Measurements from ENCODE around the gene HOXD12.

The HOXD12 gene

GRCh38 chr2:176105078-176105729 is 5.6 kb downstream of the HOXD12 start:
- no peak for DNase-seq (ENCODE audit: low spot score)

- no peak for DNase-seq (ENCODE audit: low spot score)
Measured at GRCh38 chr2:176105730-176106580, 6.4 kb downstream of the HOXD12 start.

- no peak for DNase-seq (ENCODE audit: low spot score)
Measured at GRCh38 chr2:176106581-176107539, 7.3 kb downstream of the HOXD12 start, which contains the start of gene HOXD11. Gene HOXD11 (plus strand): TSS chr2:176107280. CDS start chr2:176107356, 76 bp downstream.

GRCh38 chr2:176107731-176108181 is 8.2 kb downstream of the HOXD12 start:
- no peak for DNase-seq (ENCODE audit: low spot score)

- no peak for DNase-seq (ENCODE audit: low spot score)
Measured at GRCh38 chr2:176109192-176109901, 9.8 kb downstream of the HOXD12 start.

- no peak for DNase-seq (ENCODE audit: low spot score)
Measured at GRCh38 chr2:176109946-176110345, 10.4 kb downstream of the HOXD12 start.

- no peak for DNase-seq (ENCODE audit: low spot score)
Measured at GRCh38 chr2:176110415-176111308, 11.1 kb downstream of the HOXD12 start.

- DNase-seq (ENCODE audit: low spot score) = peak; percentile 60
Measured at GRCh38 chr2:176111309-176111663, 11.7 kb downstream of the HOXD12 start.

GRCh38 chr2:176111846-176112374 is 12.3 kb downstream of the HOXD12 start:
- DNase-seq (ENCODE audit: low spot score) = no peak

GRCh38 chr2:176112375-176113302 is 13.0 kb downstream of the HOXD12 start:
- no peak for DNase-seq (ENCODE audit: low spot score)

- DNase-seq (ENCODE audit: low spot score) = no peak
Measured at GRCh38 chr2:176114120-176114929, 14.7 kb downstream of the HOXD12 start.

- no peak for DNase-seq (ENCODE audit: low spot score)
Measured at GRCh38 chr2:176114930-176115625, 15.5 kb downstream of the HOXD12 start.

- peak; percentile 71 for DNase-seq (ENCODE audit: low spot score)
Measured at GRCh38 chr2:176115883-176116813, 16.6 kb downstream of the HOXD12 start, which contains the start of gene HOXD10. Gene HOXD10 (plus strand): TSS chr2:176116778. CDS start chr2:176116834, 56 bp downstream.

- no peak for DNase-seq (ENCODE audit: low spot score)
Measured at GRCh38 chr2:176117162-176117822, 17.7 kb downstream of the HOXD12 start.

- DNase-seq (ENCODE audit: low spot score) = no peak
Measured at GRCh38 chr2:176117823-176118371, 18.3 kb downstream of the HOXD12 start.
